HG03442 (cell line): ENCODE data around the gene ABCA7.

ENCODE experiments used
- ATAC-seq: cut with Tn5 transposase; IDR thresholded peaks from one replicate; pipeline ENCODE4 v1.9.1; 2021; ENCODE audit warnings: mild to moderate bottlenecking, moderate library complexity; ENCODE audit not compliant: unreplicated experiment

ABCA7 gene

DNA sequence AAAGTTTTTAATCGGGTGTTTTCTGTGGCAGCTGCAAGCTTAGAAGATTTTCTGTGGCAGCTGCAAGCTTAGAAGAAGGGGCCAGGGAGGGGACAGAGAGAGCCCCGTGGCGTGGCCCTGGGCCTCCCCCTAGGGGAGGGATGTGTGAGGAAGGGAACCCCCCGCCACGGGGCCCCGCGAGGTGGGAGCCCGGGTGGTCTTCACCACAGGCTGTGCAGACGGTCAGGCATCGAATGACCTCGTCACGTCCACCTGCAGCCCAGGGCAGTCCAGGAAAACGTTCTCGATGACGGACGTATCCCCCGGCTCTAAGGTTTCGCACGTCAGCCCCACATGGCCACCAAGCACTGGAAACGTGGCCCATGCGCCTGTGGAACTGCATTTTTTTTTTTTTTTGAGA, 46.7 kb downstream of the ABCA7 start:
- ATAC-seq, result no peak

DNA sequence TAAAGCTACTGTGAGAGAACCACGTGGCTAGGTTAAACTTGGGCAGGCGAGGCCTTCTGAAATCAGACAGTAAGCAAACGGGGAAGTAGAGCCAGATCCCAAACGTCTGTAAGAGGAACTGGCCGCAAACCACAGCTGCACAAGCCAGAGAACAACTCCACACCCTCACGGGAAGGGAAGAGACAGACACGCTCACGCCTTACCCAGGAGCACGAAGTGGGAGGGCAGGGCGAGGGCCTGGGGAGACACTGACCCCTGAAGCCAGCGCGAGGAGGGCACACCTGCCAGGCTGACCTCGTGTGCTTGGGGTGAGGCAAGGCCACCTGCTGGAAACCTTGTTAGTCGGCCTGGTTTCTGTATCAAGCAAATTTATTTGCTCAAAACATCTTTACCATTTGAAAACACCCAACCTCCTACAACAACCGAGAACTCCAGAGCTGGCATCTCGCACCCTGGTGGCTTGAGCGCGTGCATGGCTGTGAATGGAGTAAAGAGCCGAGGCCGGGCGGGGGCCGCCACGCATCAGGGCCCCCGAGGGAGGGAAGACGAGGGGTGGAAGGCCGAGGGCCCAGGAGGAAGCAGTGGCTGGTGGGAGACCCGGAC, 48.0 kb downstream of the ABCA7 start:
- no peak for ATAC-seq

DNA sequence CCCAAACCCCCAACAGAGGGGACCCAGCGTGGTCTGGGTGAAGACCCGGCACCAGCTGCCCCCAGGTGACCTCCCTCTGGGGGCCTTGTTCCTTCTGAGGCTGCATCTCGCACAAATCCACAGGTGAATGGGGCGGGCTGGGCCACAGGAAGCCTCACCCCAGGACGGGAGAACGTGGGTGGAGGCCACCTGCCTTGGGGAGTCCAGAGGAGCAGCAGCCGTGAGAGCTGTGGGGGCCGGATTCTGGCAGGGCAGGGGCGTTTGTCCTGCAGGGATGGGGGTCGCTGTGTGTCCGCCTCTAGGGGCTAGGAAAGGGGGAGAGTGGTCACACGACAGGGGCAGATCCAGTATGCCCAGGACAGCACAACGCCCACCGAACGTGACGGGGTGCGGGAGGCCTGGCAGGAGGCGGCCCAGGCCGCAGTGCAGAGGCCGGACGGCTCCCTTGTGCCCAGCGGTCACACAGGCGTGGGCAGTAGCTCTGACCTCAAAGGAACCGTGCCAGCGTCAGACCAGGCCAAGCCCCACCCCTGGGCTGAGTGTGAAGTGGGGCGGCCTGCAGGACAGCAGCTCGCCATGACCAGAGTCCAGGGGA, 48.6 kb downstream of the ABCA7 start:
- no peak for ATAC-seq

DNA sequence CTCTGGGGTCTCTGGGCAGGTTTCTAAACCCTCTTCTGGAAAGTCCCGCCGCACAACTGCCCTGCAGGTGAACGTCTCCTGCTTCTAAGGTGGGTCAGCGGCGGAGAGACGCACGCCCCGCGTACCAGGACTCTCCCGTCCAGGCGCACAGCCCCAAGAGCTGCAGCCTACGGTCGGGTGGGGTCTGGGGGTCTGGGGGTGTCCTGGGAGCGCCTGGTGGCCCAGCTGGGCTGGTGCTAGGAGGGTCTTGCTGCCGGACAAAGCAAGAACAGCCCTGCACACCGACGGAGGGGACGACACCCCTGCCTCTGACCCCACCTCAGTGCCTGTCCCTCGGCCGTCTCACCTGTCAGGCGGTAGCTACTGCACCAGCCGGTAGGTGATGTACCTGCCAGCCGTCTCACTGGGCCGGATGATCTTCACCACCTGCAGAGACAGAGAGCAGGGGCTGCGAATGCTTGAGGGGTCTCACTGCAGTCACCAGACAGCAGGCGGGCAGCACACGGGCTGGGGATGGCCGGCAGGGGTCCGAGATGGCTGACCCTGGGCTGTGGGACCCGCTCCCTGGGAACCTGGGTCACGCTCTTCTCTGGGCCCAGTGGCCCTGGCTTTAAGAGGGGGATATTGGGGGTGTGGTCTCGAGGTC, 49.3 kb downstream of the ABCA7 start:
- ATAC-seq, result no peak

DNA sequence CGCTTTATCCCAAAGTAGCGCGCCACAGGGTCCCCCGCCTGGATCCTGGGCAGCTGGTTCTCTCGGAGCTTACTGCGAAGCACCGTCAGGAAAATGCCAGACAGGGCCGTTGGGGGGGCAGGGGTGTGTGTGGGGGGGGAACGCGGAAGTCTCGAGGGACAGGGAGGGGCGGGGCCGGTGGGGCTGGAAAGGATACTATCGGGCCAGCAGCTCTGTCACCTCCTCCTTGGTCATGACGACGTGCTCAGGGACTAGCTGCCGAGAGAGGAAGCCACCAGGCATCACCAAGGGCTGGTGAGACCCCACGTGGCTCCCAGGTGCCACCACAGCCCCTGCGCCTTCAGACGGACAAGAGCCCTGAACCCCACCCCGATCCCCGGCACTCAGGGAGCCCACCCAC, 50.0 kb downstream of the ABCA7 start:
- ATAC-seq, result no peak

DNA sequence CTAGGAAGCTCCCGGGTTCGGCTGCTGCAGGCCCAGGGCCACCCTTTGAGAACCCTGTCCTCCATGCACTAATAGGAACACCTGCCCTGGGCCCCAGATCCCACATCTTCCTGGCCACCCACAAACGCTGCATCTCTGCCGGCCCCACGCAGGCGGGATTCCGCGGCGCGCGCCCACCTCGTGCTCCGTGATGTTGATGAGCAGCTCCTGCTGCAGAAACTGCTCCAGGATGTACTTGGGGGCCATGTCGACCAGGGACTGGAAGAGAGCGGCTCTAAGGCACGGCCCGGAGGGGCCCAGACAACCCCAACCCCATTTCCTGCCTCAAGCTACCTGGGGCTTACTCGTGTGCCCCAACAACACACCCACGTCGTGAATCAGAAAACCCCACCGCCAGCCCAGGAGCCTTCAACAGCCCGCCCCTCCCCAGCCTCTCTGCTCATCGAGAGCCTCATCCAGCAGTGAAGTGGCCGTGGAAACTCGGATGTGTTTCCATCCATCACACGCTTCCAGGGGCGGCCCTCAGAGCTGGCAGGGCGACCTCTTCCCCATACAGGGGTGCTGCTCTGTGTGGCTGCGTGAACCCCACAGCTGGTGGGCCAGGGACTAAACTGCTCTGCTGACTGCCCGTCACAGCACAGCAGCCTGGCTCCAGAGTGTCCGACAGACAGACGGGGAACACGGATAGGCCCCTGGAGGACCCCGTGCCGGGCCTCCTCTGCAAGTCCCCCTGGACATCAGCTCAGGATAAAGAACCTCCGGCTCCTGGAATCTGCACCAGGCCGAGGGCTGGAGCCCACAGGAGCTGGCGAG, 51.0 kb downstream of the ABCA7 start:
- no peak for ATAC-seq

DNA sequence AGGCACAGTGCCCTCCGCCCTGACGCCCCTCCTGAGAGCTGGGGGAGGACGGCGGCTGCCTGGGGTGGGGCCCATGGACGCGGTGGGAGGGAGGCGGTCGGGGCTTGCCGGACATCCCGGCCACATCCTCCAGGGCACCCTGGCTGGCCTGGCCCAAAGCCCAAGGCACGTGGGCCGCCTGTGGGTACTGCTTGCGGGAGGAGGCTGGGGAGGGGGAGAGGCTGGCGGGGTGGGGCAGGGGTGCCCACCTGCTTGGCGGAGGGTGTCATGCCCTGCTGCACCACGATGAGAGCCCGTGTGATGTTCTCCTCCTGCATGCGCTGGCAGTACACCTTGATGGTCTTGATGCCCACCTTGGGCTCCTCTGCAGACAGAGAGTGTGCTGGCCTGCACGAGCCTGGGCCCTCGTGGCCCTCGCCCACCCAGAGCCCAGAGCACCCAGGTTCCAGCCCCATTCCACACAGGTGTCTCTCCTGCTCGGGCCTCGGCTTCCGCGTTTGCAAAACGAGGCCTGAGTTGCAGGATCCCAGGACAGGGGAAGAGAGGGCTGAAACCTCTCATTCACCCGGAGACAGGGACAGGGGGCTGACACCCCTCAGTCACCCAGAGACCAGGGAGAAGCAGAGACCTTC, 51.8 kb downstream of the ABCA7 start:
- no peak for ATAC-seq

DNA sequence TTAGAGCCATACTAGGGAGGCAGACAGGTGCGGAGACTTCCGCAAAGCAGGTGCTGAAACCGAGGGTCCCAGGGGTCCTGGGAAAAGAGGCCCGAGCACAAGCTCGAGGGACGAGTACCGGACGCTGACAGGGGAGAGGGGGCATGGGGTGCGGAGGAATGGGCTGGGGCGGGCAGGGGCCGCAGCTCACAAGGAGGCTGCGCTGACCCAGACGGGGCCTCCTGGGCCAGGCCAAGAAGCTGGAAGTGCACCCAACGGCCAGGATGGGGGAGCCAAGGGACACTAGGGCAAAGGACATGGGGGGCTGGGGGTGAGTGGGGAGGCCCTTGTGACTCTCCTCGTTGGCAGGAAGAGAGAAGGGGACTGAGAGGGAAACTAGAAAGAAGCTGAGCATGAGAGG, 53.4 kb downstream of the ABCA7 start:
- ATAC-seq, result no peak

DNA sequence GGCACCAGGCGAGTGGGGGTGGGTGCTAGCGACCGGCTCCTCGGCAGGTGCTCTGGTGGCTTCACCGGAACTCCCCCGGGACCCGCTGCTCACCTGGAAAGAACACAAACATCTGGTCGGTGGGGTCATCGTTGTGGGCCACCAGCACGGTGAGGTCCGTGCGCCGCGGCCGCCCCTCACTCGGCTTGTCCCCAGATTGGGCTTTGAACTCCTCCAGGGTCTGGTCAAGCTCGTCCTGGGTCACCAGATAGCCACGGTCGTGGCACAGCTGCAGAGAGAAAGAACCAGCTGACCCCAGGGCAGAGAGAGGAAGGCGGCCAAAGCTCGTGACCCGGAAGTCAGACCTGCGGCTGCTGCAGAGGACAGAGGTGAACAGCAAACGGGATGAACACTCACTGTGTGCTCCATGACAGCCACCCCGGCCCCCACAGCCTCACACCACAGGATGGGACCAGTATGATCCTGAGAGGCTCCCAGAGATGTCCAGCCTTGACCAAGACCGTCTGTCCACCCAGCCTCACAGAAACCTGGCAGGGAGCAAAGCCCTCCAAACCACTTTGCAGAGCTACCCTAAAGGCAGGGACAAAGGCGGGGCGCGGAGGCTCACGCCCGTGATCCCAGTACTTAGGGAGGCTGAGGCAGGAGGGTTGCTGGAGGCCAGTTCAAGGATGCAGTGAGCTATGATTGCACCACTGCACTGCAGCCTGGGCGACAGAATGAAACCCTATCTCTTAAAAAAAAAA, 54.1 kb downstream of the ABCA7 start:
- no peak for ATAC-seq

DNA sequence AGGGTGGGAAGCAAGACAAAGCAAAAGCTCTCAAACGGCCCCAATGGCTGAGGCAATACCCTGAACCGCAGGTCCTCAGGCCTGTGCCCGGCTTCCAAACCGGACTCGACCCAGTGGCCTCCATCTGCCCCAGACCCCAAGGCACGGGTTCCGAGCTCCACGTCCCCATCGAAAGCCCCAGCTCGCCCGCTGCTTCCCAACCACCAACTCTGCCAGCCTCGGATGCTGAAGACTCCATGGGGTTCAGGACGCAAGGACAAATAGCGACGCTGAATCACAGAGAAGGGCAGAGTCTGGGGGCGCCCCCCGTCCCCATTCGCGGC, 54.7 kb downstream of the ABCA7 start:
- no peak for ATAC-seq

DNA sequence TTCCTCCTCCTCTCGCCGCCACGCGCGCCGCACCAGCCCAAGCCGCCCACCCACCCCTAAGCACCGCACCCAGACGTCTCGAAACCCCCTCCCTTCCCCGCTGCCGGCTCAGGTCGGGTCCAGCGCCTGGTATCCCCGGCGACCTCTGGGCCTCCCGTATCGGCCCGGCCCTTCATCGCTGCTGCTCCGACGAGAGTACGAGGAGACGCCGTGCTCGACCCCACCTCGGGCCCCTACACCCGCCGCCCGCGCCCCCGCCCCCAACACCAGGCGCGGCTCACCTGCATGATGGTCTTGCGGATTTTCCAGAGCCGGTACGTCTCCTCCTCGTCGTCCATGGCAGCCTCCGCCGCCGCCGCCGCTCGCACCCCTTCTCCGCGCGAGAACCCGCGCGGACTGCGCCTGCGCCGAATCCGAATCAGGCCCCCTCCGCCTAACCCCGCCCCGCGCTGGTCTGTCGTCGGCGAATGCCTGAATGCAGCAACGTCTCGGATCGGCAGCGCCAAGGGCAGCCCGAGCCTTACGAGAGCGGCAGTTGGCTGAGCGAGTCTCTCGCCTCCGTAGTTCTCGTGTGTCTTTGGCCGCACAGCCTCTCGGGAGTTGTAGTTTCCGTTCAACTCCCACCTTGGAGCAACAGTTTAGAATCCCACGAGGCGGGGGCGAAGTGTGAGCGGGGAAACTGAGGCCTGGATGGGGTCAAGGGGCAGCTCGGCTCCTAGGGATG, 55.2 kb downstream of the ABCA7 start, which contains the start of gene POLR2E:
Gene POLR2E, minus strand, starts transcription at position 398 of the 724 bp plus-strand sequence. Its CDS starts 60 bp downstream, at position 338.
- peak; percentile 83 for ATAC-seq

DNA sequence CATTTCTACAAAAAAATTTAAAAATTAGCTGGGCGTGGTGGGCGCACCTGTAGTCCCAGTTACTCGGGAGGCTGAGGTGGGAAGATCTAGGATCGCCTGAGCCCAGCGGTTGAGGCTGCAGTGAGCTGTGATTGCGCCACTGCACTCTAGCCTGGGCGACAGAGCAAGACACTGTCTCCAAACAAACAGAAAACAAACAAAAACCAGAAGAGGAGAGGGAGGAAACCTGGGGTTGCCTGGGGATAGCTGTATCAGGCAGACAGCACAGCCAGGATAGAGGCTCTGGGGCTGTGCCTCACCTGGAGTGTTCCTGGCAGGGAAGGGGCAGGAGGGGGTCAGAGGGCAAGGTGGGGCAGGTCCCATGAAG, 57.9 kb downstream of the ABCA7 start:
- ATAC-seq, result no peak

DNA sequence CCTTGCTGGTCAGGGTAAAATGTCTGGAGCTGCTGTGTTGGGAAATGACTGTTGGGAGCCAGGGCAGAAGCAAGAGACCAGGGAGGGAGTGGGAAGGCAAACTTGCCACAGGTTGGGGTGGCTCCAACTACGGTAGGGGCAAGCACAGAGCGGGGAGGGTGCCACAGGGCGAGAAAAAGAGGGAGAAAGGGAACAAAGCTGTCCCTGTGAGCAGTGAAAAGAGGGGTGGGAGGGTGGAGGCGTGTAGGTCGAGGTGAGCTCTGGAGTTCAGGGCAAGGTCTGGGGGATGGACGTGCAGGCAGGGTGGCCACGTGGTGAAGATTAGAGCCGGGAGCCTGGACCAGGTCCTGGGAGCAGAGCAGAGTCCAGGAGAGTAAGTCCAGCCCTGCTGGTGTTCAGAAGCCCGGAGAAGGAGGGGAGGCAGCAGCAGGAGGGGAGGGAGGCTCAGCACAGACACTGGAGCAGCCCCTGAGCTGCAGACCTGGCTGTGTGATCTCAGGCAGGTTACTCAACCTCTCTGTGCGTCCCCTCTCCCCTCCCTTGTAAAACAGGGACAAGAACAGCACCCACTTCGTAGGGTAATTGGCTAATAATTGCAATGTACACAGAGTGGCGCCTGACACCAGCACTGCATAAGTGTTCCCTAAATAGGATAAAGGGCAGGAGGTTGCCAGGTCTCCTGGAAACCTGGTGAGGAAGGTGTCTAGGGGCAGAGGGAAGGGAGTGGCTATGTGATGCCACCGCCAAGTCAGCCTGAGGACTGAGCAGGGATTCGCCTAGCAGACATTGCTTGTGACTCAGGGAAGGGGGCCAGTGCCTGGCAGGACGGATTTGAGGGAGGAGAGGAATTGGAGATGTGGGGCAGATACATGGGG, 58.5 kb downstream of the ABCA7 start:
- ATAC-seq, result no peak

DNA sequence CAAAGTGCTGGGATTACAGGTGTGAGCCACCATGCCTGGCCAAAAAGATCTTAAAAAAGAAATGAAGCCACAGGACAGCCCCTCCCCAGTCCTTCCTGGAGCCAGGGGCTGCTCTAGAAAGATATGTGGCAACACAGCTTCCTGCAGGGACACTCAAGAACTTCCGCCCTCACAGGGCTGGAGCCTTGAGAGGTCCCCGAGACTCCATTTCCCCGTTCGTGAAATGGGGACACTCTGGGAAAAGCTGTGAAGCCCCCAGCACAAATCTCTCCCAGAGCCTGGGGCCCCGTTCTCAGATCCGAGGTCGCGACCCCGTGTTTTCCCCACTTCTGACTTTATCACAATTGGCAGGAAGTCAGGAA, 61.4 kb downstream of the ABCA7 start:
- no peak for ATAC-seq

DNA sequence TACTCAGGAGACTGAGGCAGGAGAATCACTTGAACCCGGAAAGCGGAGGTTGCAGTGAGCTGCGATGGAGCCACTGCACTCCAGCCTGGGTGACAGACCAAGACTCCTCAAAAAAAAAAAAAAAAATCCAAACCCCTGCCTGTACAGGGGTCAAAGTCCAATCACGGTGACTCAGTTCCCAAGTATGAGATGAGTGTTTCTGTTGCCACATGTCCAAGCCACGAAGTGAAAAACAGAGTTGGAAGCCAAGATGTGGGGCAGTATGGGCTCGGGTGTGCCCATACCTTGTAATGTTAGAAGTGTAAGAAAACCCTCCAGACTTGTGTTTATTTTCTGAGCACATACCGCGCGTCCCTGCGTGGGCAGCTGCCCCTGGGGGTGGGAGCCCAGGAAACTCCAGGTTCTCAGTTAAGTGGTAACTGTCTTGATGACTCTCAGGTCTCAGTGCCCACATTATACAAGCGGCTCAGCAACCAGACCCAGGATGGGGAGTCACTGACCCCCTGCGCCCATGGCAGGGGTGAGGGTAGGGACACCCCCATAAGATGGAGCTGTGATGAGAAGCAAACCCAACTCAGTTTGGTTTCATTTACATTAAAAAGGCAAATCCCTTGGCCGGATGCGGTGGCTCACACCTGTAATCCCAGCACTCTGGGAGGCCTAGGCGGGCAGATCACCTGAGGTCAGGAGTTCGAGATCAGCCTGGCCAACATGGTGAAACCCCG, 62.7 kb downstream of the ABCA7 start:
- ATAC-seq, result no peak

DNA sequence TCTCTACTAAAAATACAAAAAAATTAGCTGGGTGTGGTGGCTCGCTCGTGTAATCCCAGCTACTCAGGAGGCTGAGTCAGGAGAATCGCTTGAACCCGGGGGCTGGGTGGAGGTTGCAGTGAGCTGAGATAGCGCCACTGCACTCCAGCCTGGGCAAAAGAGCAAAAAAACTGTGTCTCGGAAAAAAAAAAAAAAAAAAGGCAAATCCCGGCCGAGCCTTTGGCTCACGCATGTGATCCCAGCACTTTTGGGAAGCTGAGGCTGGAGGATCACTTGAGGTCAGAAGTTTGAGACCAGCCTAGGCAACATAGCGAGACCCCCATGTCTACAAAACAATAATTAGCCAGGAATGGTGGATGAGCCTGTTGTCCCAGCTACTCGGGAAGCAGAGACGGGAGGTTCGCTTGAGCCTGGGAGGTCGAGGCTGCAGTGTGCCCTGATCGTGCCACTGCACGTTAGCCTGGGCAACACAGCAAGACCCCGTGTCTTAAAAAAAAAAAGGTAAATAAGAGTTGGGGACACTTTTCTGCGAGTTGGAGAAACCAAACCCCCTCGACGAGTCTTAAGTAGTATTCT, 63.3 kb downstream of the ABCA7 start:
- ATAC-seq, result no peak

DNA sequence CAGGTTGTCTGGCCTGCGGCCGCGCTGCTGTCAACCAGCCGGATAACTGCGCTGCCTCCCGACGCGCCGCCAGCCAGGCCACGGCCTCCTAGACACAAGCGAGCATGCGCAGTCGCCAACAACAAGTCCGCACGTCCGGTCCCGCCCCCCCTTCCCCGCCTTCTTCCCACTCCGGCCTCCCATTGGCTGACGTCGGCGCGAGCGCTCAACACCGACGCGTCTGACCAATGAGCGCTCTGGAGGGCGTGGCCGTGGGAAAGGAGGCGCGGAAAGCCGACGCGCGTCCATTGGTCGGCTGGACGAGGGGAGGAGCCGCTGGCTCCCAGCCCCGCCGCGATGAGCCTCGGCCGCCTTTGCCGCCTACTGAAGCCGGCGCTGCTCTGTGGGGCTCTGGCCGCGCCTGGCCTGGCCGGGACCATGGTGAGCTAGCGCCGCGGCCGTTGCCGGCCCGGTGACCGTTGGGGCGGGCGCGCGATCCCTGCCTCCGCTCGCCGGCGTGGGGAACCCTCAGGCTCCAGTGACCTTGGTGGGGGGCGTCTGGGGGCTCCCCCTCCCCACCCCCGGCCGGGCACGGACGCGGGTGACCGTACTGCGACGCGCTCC, 63.9 kb downstream of the ABCA7 start, which contains the start of gene GPX4:
Gene GPX4, plus strand, starts transcription at position 287 of the 603 bp plus-strand sequence. Its CDS starts 50 bp downstream, at position 337.
- peak; percentile 65 for ATAC-seq
